ENCODE results near the gene PEPD.
A peak's percentile ranks its signal among the peaks of the same experiment; 100 is the strongest.

PEPD gene

DNA sequence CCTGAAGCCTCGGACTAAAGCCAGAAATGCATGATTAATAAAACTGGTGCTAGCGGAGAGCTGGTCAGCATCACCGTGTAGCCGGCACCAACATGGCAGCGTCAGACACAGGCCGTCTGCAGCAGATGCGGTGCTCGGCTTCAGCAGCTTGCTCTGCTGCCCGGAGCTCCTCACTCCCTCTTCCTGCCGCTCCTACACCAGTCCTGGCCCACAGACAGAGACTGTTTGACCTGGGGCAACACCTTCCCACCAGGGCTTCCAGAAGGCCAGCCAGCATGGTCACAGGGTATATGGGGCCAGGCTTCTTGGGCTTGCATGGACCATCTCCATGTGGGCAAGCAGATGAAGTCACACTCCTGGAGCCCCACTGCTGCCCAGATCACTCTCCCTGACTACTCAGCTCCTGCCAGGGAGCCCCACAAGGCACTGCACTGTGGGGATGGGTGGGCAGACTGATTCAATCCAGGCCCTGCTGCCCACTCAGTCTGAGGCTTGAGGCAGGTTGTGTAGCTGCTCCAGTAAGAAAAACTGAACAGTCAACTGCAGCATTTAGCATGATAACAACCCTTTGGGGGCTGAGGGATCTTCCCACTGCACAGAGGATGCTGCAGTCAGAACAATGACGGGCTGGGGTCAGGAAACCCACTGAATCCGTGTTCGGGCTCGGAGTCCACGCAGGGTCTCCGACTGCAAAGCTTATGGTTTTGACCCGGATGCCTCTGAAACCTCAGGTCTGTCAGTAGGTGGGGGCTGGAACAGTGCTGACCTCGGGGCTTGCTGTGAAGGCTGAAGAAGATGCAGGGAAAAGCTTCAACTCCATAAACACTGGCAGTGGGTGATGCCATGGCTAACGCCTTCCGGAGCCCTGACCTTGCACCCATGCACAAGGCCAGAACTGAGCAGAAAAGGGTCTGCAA lies 102.5 kb downstream of the PEPD start:
- no peak for DNase-seq

DNA sequence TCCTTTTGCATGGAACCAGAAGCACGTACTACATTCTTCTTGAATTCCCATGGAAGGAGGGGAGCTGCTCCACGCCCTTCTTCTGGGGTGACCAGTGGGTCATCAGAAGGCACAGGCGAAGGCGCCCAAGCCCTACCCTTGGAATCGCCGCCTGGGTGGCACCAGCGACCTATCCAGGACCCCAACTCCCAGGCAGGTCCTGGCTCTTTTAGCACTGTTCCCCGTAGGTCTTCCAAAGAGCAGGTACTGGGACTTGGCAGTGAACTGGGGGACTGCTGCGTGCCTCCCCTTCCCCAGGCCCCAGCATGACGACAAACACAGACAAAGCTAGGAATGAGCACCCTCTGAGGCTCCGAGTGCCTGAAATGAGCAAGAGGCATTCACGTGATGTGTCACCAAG lies 103.1 kb downstream of the PEPD start:
- no peak for DNase-seq

DNA sequence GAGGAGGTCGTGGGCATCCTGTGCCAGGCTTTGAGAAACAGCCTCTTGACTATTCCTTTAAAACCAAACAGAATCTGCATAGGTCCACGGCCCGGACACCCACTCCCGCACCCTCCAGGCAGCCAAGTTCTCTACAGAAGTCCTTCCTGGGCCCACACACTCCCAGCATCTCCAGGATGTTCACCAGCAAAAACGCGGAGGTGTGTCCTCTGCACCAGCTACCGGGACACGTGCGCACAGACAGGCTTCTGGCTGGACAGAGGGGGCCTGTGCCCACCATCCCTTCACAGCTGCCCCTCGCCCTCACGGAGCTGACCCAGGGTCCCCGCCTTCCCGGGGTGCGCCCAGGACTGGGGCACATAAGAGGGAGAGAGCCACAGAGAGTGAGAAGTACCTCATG lies 103.8 kb downstream of the PEPD start:
- DNase-seq, result no peak

DNA sequence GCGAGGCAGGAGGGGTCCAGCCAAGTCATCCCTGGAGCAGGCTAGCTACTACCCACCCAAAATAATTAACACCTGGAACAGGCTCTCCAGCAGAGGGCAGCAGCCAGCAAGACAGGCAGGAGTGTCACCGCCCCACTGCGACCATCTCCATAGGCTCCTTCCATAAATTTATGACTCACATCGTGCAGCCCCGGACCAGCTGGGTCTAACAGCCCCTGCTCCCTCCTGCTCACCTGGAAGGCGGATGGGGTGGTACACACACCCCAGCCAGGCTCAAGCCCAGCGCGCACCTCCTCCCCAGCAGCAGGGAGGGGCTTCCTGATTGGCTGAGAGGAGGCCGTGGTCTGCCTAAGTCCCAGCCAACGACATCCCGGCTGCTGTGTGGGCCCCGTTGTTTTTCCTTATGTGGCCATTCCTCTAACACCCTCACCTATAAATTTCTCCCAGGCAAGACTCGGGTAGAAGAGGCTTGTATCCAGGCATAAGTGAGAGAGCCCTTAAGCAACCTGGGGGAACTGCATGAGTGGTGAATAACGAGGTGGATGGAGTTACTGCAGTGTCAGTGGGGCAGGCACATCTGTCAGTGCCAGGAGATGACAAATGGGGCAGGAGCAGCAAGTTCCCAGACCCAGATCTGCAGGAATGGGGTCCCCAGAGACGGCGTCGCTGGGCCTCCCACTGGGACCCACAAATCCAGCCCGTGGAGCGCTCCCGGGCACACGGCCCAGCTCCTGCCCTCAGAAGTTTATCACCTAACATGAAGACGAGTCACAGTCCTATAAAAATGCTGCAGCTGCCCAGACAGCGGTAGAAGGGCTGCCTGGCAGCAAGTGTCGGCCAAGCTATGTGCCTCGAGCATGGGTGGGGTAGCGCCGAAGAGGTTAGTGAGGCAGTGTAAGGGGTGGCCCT lies 105.0 kb downstream of the PEPD start:
- peak; percentile 68 for DNase-seq

DNA sequence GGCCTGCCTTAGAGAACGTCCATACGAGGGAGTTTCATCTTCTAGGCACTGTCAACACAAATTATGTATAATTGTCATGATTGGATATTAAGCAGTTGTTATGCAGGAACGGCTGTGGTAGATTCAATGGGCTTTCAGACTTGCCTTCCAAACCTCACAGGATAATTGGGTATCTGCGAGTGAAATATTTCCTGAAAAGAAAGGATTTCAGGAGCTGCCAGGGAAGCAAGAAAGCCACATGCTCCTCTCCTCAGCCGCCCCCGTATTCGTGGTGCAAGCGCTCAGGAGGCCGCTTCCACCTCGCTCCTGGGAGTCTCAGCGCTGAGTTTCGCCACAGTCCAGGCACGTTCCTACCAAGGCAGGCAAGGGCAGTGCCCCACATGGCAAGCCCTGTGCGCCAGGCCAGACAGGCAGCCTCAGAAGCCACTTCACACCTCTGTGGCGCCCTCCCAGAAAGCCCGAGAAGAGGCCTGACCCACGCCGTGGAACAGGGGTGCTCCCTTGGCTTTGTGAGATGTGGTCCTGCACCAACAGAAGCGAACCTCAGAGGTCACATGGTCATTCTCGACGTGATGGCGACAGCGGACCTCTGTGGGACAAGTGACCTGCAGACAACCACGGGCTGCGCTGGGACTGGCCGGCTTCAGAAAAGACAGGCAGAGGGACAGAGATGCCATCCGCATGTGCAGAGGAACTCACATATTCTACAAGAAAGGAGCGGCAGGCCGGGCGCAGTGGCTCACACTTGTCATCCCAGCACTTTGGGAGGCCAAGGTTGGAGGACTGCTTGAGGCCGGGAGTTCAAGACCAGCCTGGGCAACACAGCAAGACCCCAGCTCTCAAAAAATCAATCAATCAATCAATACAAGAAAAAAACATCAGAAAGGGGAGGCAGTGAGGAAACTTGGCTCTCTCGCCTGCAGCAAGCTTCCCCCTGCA lies 106.7 kb downstream of the PEPD start:
- DNase-seq, result no peak

DNA sequence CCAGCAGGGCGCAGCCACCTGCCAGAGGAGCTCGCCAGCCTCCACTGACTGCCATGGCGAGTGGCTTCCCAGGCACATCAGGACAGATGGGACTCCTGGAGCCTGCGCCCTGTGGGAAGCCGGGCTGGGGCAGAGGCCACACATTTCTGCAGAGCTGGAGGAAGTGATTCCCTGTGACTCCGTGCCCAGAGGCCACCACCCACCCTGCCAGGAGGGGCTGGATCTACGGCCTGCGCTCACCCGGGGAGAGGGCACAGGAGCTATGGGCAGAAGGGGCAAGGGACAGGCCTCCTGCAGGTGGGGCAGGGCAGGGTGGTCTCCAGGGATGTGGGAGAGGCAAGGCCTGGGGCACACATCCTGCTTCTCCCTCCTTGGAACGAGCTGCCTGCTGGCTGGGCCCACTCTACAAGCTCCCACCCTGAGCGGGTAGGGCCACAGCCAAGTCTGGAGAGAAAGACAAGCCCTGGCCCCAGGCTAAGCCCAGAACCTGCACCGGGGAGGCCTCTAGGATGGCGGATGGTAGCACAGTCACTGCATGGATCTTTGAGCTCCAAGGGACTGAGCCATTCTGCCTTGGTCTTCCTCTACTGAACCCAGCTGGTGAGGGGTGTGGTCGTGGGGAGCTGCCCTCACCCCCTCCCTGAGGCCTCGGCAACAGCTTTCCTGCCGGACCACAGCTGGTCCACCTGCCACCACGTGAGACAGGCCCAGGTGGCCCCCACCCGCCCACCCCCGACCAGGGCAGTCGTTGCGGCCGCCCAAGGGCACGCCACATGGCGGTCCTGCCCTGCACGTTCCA lies 107.5 kb downstream of the PEPD start:
- DNase-seq, result no peak

DNA sequence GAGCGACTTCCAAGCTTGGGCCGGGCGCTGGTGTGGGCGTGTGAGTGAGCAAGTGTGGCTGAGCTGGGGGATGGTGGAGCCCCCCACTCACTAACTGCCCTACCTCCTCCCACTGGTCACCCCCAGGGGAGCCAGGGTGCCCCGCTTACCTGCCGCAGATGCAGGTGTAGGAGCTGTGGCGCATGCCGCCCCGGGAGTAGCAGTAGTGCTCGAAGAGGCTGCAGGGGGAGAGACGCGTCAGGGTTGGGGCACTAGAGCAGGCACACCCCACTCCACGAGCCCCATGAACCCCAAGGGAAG lies 108.2 kb downstream of the PEPD start:
- DNase-seq, result no peak

DNA sequence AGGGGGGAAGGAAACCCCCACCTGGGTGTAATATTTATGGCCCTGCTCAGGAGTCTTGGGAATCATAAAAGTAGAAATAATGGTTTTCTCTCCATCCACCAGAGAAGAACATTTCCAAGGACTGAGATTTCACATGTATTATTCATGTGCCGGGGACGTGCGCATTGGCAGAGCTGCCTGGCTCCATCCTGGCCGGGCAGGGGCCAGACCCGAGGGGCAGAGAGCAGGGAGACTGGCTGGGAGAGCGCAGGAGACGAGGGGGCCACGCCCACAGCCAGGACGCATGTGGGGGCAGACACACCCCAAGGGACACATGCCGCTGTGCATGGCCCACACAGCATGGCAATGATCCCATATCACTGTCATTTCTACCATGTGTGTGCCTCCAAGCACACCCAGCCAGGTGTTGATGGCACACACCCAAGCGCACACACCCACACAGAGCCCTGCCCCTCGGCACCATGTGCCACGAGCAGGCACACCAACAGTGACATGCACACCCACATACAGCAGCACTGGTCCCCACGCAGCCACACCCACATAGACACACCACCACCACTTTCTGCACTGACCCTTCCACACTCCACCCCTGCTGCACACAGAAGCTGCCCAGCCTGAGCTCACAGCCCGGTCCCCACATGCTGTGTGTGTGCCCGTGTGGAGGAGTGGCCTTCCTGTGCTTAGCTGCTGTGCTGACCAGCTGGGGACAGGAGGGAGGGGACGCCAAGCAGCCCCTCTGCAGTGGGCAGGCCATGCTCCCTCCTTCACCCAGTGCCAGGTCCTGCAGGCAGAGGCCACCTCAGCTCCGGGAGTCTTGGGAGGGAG lies 108.8 kb downstream of the PEPD start:
- DNase-seq, result no peak

DNA sequence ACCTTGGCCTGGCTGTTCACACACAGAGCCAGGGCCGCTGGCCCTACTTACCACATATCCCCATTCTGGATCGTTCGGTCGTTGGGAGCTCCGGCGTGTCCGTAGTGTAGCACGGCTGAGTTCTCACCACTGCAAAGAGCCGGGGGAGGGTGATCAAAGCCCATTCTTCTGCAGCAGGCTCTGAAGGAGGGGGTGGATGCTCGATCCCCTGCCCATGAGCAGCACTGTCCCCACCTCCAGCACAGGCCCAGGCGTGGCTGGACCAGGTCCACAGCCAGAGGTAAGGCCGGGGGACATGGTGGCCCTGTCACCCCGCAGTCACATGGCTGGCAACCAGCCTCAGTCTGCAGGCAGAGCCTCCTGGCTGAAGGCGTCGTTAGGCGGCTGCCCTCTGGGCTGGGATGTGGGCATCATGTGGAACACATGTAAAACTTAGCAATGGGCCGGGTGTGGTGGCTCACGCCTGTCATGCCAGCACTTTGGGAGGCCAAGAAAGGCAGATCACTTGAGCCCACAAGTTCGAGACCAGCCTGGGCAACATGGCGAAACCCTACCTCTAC lies 109.9 kb downstream of the PEPD start:
- no peak for DNase-seq

DNA sequence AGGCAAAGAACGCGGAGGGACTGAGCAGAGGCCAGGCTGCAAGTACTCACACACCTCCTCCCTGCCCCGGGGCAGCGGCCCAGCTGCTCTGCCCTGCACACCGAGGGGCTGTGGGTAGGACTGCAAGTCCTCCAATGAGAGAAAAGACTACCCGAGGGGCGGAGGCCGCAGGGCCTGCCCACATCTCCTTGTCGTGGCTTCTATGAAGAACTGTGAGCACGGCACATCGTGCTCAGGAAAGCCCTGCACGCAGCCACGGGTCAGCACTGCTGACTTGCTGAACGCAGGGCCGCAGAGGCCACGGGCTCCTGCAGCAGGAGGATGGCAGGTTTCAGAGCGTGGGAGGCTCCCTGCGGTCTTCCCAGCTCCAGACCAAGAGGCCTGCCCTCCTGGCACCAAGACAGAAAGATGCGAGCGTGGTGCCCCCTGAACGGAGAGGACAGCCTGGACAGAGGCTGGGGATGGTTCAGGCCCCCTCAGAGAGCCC lies 110.6 kb downstream of the PEPD start:
- no peak for DNase-seq

DNA sequence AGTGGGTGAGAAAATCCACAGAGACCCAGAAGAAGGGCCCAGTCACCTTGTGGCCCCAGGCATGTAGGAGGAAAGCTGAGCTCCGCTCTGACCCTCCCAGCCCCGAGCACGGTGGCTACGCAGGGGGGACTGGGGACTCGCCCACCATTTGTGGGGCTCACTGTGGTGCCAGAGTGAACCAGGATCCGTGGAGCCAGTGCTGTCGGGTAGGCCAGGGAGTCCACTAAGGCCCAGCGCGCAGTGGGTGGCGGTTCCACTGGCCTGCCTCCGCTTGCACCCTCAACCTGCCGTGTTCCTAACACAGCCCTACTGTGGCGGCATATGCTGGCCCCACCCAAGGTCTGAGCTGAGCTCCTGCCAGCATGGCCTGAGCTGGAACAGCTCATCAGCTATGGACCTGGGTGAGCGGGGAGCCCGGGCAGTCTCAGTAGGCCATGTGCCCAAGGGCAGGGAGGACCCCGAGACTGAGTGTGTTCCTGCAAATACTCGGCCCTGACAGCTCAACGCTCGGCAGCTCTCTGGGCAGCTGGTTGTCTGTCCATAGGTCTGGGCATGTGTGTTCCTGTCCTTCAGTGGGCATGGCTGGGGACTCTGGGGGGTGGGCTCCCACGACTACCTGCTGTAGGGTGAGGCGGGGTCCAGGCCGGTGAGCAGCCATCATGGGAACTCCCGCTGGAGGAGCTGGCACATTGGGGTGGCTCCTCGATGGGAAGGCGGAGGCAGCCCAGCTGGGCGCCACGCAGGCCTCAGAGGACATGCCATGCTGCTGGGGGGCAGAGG lies 111.5 kb downstream of the PEPD start:
- no peak for DNase-seq

DNA sequence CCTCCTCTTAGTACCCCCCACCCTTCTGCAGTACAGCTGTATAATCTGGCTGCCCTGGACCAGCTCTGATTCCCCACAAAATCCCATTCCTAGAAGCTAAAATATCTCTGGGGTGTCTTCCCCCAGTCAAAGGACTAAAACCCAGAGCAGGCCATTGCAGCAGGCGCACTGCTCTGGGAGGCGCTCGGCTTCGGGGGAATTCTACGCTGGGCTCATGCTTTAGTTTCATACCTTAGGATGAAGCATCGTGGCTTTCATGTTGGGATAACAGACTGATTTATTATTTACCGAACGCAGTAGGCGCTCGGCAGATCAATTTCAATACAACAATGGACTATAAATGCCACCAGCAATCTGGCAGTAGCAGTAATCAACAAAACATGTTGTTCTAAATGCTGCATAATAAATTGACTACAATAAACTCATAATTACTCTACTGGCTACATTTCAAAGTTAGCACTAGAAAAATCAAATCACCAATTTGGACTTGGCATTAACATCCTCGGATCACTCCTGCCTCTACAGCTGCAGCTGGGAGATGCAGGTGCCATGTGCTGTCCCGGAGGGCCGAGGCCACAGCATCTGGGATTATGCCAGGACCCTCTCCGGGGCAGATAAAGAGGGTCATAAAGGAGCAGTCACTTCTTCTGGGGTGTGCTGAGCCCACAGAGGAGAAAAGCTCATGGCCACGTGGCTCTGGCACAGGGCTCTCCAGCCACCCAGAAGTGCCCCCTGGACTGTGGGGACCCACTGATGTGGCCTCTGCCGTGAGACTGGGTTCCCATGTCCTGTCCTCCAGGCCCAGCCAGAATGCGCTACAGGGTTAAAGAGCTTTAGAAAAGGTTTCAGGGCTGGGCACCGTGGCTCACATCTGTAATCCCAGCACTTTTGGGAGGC lies 112.8 kb downstream of the PEPD start:
- no peak for DNase-seq

DNA sequence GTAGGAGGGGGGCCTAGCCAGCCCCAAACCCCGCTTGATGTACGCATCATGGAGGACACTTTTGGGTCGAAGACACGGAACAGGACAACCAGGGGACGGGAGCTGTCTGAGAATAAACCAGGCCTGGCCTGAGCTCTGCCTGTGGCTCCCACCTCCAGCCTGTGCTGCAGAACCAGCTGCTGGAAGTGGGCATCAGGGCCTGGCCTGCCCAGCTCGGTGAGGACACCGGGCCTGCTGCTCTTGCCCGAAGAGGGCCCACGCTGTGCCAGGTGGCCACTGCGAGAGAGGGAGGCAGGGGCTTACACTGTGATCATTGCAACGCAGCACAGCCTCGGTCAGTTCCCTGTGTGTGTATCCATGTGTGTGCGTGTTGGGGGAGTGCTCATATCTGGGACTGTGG lies 113.5 kb downstream of the PEPD start:
- DNase-seq, result no peak

DNA sequence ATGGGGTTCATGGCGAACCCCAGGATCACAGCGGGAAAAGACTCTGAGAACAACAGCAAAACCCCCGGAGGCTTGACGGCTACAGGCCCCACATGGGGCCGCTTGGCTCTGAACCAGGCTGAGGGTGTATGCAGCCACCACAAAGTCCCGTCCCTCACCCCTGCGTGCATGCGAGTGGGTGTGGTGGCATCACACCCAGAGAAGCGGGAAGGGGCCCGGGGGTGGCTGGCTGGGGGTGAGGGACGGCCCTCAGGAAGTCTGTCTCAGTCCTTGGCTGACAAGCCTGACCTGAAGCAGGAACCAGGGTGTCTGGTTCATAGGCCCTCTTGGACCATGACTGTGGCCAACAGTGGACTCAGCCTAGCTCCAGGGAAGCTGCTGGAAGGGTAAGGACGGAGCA lies 113.9 kb downstream of the PEPD start:
- DNase-seq, result no peak

DNA sequence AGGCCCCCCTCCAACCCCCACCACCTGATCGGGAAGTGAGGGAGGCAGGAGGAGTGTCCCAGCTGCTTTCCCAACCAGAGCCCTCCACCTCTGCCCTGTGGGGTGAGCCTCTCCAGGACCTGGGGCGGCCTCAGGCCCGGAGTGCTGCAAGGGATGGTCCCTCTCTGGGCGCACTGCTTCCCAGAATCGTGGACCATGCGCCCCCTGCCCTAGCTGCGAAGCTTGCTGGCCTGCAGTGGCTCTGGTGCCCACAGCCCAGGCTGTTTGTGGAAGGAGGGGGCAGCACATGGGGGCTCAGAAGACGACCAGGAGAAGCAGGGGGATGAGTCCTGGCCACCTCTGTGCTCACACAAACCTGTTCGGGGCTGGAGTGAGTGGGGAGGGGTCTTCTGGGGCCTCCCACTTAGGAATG lies 114.4 kb downstream of the PEPD start:
- no peak for DNase-seq

DNA sequence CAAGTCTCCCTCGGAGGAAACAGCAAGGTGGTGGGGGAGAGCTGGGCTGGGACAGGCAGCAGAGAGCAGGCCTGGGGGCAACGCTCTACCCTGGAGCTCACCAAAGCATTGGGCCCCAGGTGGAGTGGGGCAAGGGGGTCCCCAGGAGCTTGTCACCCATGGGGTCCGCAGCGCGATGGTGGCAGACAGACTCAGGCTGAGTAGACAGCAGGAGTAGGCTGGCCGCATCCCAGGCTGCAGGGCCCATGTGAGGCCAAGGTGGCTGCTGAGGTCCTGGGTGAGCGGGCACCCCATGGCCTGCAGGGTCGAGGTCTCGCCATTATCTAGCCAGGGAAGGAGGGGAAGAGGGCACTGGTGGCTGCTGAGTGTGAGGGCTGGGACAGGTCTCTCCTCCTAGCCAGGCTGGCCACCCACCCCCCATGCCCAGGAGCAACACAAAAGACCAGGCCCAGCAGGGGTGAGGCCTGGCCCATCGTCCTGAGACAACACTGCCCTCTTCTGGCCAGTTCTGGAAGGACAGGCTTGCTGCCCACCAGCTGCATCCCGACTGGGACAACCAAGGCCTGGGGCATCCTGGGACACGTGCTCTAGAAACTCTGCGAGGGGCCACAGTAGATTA lies 115.0 kb downstream of the PEPD start:
- DNase-seq, result peak; percentile 75

DNA sequence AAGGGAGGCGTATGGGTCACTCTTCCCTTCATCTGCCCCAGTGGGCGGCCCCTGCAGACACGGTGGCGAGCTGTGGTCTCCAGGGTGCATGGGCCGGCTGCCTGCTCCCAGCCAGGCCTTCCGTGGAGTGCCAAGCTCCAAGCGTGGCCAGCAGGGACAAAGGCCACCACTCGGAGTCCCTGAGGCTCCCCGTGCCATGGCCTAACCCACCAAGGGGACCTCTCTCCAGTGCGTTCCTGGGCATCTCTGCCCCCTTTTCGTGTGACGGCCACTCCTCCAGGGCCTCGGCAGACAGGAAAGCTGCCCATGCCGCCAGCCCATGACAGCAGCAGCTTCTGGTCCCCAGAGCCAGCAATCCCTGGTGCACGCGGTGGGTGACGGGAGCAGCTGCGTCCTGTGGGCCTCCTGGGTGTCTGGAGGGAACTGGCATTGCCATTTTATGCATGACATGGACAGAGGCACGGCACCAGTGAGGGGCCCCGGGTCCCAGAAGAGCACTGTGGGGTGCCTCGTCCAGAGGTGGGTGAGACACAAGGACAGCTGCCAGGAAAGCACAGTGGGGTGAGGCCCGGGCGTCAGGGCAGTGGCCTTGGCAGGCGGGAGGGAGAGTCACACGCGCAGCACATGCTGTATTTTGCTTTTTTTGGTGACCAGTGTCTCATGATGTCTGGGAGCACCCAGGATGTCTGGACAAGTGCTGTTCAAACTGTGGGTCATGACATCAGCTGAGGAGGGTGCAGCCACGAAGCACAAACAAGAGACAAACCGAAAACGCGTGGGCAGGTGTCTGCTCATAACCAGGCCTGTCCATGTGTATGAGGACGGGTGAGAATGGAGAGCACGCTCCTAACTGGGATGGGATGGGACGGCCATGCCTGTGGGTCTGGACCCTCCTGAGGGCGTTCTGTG lies 115.8 kb downstream of the PEPD start:
- DNase-seq, result no peak
